GM18909 (cell line): ENCODE results near the gene MAT1A.
"Not testable (repeated sequence)": the region's sequence is repeated elsewhere in the genome, so short reads cannot be mapped to it uniquely, and the experiment has no call there.

Experiments
- ATAC-seq: cut with Tn5 transposase; IDR thresholded peaks from one replicate; pipeline ENCODE4 v1.9.1; 2021; ENCODE audit warnings: mild to moderate bottlenecking; ENCODE audit not compliant: unreplicated experiment, poor library complexity

The MAT1A gene

DNA sequence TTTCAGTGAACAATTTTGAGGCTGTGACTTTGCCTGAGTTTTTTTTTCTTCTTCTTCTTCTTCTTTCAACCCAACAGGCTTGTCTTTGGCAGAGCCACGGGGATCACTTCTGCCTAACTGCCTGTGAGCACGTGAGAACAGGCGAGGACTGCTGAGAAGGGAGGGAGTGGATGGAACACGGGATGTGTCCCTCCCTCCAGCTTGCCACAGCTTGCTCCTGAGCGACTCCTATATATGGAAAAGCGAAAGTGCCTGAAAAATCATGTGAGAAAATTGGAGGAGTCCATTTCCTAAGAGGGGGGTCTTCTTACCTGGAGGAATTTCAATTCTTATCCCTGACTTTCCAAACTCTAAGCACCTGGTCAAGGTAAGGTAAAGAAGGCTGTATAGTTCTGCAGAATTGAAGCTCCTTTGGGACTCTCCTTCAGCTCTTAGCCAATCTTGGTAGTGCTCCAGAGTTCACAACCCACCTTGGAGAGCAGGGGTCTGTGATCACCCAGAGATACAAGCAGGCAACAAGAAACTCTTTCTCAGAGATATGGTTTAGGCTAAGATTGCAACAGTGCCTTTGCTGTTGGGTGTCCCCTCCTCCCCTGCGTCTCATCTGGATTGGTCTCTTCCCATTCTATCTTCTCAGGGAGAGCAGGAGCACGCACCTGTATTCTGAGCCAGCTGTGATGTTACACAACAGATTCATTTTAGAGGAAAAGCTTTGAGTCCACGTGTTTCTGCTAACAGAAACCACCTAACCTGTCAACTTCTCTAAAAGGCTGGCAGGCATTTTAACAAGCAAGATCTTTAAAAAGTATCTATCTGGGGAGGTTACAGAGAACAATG, at the start of gene MAT1A:
Gene MAT1A, minus strand, starts transcription at position 208 of the 837 bp plus-strand sequence. CDS start 235 bp downstream, outside the sequence.
- ATAC-seq, result no peak

DNA sequence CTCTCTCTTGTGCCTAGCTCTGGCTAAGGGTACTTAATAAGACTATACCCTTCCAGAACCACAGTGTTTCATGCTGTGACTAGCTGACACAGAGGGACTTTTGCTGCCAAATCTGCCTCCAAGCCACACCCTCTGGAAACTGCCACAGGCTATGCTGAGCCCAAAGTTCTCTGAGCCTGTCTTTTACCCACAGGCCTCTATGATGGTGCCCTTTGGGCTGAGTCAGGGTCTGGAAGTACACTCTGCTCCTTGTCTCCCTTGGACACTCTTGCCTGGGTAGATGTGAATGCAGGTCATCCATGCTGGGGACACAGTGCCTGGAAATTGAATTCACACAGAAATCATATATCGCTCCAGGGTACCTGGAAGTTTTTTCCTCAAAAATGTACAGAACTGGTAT, 44.5 kb upstream of the MAT1A start:
- ATAC-seq, result no peak

DNA sequence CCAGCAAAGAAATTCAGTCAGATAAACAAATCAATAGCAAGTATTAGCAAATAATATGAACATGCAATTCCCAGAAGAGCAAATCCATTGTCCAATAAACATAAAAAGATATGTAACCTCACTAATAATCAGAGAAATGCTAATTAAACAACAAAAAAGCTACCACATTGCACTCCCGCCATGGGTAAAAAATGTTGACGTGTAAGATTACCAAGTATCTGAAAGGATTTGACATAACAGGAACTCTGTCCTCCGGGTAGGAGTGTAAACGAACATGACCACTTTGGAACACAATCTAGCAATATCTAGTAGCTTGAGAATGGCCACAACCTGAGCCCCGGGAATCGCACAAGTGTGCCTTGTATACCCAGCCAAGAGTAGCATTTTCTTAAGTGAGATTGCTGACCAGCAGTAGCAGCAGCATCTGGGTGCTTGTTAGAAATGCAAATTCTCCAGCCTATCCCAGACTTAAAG, 35.5 kb upstream of the MAT1A start:
- ATAC-seq, result no peak

DNA sequence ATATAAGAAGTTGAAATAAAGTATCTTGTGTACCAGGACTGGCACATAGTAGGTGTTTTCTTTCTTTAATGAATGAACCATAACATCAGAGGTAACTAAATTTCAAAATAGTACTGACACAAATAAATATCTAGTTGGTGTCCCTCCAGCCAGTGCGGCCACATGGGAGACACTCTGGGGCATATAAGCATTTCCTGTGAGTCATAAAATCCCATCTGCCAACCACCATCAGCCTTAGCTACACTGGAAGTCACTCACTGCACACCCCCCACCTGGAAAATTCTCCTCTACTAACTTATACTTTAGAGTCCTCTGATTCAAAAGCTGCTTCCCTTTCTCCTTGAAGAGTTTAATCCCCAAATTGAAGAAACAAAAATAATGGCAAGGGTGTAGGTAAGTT, 34.6 kb upstream of the MAT1A start:
- no peak for ATAC-seq

DNA sequence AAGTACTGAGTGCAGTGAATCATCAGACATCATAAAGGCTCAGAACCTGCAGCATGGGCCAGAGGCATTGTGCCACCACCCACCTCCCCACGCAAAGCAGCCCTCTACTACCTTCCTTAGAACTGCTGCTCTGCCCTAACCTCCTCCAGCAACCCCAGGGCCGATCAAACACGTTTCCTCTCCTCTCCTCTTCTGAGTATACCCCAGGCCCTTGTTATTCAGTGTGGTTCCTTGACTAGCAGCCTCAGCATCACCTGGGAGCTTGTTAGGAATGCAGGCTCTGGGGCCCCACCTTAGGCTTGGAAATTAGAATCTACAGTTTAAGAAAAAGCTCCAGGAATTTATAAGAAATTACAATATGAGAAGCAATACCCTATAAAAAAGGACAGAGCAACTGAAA, 33.9 kb upstream of the MAT1A start:
- ATAC-seq, result no peak

DNA sequence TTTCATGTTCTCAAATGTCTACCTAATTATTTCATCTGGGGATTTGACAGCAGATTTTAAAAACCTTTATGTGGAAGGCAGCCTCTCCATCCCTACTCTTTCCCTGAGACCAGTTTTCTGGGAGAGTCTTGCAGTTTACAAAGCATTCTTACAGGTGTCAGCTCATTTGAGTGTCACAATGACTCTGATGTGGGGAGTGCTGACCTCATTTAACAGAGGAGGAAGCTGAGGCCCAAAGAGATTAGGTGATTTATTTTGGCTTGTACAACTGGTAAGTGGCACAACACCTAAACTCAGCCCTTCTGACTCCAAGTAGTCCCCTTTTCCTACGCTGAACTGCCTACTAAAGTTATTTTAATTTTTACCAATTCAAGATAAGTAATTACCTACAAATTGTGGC, 33.3 kb upstream of the MAT1A start:
- no peak for ATAC-seq

DNA sequence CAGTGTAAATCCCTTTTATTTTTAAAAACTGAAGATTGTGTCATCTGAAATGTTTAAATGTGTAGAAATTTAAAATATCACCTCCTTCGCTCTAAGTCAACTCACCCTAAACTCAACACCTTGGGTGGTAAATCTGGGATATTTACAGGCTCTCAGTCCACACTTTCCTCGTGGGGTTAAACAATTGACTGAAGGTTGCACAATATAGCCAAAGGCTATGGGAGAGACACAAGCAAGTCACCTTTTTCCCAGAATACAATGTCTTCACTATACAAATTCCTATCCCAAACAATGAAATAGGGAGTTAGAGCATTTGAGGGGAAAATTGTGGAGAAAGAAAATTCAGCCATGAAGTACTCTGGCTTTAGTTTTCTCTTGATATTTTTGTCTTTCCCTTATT, 32.7 kb upstream of the MAT1A start:
- no peak for ATAC-seq

DNA sequence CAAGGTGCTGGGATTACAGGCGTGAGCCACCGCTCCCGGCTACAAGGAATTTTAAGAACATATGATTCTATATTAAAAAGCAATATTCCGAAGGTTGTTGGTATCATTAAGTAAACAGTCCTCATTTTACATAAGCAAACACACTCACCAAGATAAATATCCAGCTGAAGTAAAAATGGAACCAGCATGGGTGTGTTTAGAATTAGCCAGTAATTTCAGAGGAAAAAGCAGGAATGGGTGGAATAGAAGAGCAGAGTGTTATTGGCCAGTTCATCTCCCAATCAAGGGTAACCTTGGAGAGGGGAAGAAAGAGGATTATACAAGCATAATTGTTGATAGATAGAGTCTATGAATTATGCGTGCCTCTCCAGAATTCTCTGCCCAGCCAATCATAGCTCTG, 31.7 kb upstream of the MAT1A start:
- ATAC-seq, result no peak

DNA sequence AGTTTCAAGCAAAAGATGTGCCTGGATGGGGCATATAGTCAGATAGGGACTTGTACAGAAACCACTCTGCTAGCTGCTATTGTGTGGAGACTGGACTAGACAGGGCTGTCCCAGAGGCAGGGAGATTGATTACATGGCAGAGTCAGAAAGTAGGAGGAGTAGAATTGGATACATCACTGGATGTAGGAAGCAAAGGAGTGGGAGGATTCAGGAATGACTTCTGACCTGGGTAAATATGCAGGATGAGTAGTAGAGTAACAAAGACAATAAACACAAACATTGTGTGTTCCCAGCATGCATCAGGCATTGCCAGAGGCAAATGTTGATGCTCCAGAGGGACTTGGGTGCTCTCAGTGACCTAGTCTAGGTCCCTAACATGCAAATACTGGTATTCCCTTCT, 30.9 kb upstream of the MAT1A start:
- ATAC-seq, result no peak

DNA sequence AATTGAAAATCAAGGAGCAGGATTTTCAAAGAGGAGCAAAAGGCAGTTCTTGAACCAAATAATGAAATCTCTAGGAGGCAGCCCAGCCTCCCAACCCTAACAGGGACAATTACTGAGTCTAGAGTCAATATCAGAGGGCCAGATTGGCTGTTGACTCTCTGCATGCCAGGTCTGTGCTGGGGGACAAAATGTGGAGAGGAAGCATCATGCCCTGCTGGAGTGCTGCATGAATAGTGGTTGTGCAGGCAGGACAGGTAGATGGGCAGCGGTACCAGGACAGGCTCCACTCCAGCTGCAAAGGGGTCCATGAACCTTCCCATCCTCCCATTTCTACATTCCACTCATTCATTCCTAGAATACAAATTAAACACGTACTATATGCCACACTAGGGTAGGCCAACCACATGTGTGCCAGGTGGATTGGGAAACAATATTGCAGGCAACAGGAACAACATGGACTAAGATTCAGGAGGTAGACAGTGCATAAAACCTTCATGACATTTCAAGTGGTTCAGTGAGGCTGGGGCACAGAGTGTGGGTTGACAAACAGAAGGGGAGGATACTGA, 30.4 kb upstream of the MAT1A start:
- ATAC-seq, result no peak

DNA sequence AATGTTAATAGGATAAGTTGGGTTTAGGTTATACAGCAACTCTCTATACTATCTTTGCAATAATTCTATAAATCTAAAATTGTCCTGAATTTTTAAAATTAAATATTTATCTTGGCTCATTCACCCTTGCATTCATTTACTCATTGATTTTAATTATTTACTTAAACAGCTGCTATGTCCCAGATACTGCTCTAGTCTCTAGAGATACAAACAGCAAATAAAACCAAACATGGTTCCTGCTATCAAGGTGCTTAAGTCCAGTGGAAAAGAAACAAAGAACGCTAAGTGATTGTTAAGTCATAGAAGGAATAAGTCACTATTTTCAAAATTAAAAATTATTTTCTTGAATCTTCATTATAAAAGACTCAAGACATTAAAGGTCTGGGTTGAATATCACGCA, 29.9 kb upstream of the MAT1A start:
- no peak for ATAC-seq

DNA sequence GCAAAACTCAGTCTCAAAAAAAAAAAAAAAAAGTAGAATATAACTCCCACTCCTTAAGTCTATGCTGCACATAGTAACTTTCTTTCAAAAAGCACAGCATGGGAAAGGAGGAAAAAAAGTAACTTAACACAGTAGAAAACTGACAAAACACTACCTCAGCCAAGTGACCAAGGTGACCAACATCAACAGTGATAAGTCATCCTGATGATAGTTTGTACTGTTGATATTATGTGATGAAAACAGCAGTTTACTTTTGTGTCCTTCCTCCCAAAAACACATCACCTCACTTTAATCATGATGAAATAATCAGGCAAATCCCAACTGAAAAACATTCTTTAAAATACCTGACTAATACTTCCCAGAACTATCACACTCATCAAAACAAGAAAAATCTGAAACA, 29.3 kb upstream of the MAT1A start:
- no peak for ATAC-seq

DNA sequence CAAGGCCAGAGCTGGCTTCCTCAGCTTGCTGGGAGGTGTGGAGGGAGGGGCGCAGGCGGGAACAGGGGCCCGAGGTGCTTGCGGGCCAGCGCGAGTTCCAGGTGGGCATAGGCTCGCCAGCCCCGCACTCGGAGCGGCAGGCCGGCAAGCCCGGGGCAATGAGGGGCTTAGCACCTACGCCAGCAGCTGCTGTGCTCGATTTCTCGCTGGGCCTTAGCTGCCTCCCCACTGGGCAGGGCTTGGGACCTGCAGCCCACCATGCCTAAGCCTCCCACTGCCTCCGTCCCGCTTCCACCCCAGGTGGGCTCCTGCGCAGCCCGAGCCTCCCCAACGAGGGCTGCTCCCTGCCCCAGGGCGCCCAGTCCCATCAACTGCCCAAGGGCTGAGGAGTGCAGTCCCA, 25.9 kb upstream of the MAT1A start:
- no peak for ATAC-seq

DNA sequence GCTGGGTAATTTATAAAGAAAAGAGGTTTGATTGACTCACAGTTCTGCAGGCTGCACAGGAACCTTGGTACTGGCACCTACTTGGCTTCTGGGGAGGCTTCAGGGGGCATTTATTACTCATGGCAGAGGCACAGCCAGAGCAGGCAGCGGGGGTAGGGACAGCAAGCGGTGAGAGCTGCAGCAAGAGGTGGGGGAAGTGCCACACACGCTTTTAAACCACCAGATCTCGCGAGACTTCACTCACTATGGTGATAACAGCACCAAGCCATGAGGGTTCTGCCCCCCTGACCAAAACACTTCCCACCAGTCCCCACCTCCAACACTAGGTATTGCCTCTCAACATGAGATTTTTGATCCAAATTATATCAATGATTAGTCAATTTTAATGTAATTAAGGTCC, 24.1 kb upstream of the MAT1A start:
- ATAC-seq, result no peak

DNA sequence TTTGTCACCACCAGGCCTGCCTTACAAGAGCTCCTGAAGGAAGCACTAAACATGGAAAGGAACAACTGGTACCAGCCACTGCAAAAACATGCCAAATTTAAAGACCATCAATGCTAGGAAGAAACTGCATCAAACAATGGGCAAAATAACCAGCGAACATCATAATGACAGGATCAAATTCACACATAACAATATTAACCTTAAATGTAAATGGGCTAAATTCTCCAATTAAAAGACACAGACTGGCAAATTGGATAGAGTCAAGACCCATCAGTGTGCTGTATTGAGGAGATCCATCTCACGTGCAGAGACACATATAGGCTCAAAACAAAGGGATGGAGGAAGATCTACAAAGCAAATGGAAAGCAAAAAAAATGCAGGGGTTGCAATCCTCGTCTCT, 16.5 kb upstream of the MAT1A start:
- ATAC-seq, result not testable (repeated sequence)

DNA sequence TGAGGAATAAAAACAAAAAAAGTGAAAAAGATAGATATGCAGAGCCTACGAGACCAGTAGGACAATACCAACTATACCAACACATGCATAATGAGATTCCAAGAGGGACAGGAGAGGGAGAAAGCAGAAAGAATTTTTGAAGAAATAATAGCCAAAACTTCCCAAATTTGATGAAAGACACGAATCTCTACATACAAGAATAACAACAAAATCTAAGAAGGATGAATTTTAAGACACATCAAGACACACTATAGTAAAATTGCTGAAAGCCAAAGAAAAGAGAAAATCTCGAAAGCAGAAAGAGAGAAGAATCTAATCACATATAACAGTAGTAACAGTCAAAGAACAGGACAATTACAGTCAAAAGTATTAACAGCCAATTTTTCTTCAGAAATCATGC, 7.5 kb upstream of the MAT1A start:
- no peak for ATAC-seq

DNA sequence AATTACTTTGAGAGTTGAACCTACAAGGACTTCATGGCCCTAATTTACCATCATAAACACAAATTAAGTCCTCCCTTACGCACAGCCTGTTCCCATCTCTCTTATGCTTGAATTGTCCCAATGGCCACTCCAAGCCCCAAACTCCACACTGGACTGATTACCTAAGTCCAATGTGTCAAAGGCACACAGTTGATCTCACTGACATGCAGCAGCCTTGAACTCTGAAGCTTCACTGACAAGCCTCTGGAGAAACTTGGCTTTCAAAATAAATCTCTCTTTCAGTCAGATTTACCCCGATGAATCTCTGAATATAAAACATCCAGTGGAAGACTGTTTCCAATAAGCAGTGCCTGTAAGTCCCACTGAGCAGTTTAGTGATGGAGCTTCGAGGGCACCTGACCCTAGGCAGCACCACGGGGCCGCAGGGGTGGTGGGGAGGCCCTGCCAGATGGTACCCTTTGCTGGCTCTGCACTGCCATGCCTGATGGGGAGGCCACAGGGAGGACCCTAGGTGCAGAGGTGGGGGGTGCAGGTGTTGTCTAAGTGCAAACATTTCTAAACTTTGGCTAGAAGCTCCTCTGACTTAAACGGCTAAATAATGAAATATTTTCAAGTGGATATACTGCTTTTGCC, 3.3 kb upstream of the MAT1A start:
- ATAC-seq, result no peak

DNA sequence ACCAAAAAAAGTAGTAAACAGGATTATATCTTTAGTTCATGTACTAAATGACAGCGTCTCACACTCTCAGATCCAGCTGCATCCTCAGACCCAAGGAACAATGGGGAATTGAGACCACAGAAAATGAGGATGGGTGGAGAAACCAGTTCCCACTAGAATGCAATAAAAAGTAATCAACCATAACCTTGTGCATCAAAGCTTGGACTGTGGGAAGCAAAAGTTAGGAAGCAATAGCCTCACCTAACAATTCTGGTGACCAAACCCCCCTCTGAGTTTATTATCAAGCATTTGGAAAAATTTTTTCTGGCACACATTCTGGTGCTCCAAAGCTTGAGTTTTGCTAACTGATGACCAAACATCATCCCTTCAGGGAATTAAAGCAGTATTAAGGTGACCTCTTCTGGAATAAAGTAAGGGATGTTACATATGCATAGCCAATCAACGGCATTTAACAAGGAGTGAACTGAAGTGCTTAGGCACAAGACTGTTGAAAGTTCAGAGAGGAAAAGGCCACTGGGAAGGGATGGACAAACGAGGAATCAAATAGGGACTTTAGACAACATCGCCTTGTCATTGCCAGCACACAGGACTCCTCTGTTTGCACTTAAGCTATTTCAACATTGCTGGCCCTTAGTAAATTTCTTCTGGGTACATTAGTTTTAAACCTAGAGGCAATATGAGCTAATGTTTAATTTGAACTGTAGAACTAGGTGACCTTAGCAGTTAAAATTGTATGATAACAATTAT, 1.2 kb upstream of the MAT1A start:
- no peak for ATAC-seq

DNA sequence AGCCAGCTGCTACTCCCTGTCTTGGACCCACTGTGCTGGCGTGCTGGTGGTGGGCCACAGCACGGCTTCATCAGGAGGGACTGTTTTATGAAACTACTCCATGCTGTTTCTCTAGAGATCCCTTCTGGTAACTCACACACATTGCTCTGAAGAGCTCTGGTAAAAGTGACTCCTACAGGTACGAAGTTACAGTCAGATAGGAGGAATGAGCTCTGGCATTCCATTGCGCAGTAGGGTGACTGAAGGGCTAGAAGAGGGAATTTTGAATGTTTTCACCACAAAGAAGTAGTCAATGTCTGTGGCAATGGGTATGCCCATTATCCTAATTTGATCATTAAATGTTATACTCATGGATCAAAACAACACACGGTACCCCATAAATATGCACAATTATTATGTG, 609 bp downstream of the MAT1A start:
- ATAC-seq, result no peak

DNA sequence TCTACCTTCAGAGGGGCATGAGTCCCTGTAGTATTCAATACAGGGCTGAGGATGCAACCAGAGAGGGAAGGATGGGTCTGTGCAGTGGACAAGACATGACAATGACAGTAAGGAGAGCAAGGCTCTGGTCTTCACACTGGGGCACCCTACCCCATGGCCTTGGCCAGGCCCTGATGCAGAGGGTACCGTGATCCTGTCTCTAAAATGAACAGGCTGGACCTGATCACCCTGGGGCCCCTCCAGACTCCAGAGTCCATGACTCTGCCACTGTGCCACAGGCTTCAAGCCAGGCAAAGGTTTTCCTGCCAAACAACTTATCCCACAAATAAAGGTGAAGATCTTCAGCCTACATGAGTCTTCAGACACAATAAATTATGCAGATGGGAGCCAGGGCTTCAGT, 4.9 kb downstream of the MAT1A start:
- ATAC-seq, result no peak
